Measurements from ENCODE around the gene CFAP20.

CFAP20 gene

GRCh38 chr16:58123896-58124600 is 5.1 kb downstream of the CFAP20 start:
- DNase-seq, result peak; percentile 34

GRCh38 chr16:58121132-58121531 is 8.0 kb downstream of the CFAP20 start:
- no peak for DNase-seq

GRCh38 chr16:58120234-58120633 is 8.9 kb downstream of the CFAP20 start:
- no peak for DNase-seq

- no peak for DNase-seq
Measured at GRCh38 chr16:58119509-58119845, 9.7 kb downstream of the CFAP20 start.

GRCh38 chr16:58118801-58119508 is 10.2 kb downstream of the CFAP20 start:
- no peak for DNase-seq

GRCh38 chr16:58116529-58116928 is 12.7 kb downstream of the CFAP20 start:
- DNase-seq, result no peak

- DNase-seq, result no peak
Measured at GRCh38 chr16:58116081-58116480, 13.1 kb downstream of the CFAP20 start.

GRCh38 chr16:58114827-58115825 is 14.1 kb downstream of the CFAP20 start:
- DNase-seq, result no peak

GRCh38 chr16:58111302-58111627 is 17.9 kb downstream of the CFAP20 start:
- no peak for DNase-seq

GRCh38 chr16:58110571-58111301 is 18.4 kb downstream of the CFAP20 start:
- DNase-seq, result no peak

- no peak for DNase-seq
Measured at GRCh38 chr16:58109881-58110280, 19.3 kb downstream of the CFAP20 start.

- no peak for DNase-seq
Measured at GRCh38 chr16:58109330-58109729, 19.9 kb downstream of the CFAP20 start.

- DNase-seq, result no peak
Measured at GRCh38 chr16:58107709-58108108, 21.5 kb downstream of the CFAP20 start.

- DNase-seq, result no peak
Measured at GRCh38 chr16:58107228-58107627, 22.0 kb downstream of the CFAP20 start.

GRCh38 chr16:58105631-58106030 is 23.6 kb downstream of the CFAP20 start:
- no peak for DNase-seq

GRCh38 chr16:58102665-58103392 is 26.4 kb downstream of the CFAP20 start:
- no peak for DNase-seq

- DNase-seq, result no peak
Measured at GRCh38 chr16:58099956-58100300, 29.3 kb downstream of the CFAP20 start.

GRCh38 chr16:58099097-58099955 is 29.9 kb downstream of the CFAP20 start:
- DNase-seq, result no peak

- DNase-seq, result no peak
Measured at GRCh38 chr16:58098207-58099096, 30.7 kb downstream of the CFAP20 start.

GRCh38 chr16:58096249-58096648 is 32.9 kb downstream of the CFAP20 start:
- DNase-seq, result no peak
